HFFc6 (cell line): ENCODE measurements around the gene THSD7B. TPM values are rescaled to one million over a fixed set of nuclear protein-coding genes. Genes with fewer than 3 reads are reported as not detected.
A peak's percentile ranks its signal among the peaks of the same experiment; 100 is the strongest.

Source experiments
- DNase-seq: peaks from one replicate; pipeline ENCODE4 v3.0.0-alpha.2; 2018
- H3K27ac Mint-ChIP-seq: 2 replicates; pipeline ENCODE4 v1.8.0; 2020; ENCODE audit warnings: mild to moderate bottlenecking, mixed read lengths
- H3K27me3 Mint-ChIP-seq: 2 replicates; pipeline ENCODE4 v1.8.0; 2021; ENCODE audit warnings: mild to moderate bottlenecking, moderate library complexity, mixed read lengths; ENCODE audit not compliant: insufficient read depth
- H3K36me3 Mint-ChIP-seq: 2 replicates; pipeline ENCODE4 v1.8.0; 2021; ENCODE audit warnings: low read depth, mixed read lengths
- H3K4me1 Mint-ChIP-seq: 2 replicates; pipeline ENCODE4 v1.8.0; 2020; ENCODE audit warnings: low read depth, mixed read lengths
- H3K4me3 Mint-ChIP-seq: 2 replicates; pipeline ENCODE4 v1.8.0; 2020; ENCODE audit warnings: mild to moderate bottlenecking, moderate library complexity, mixed read lengths
- H3K9me3 Mint-ChIP-seq: 2 replicates; pipeline ENCODE4 v1.8.0; 2020; ENCODE audit warnings: mild to moderate bottlenecking, mixed read lengths
- total RNA-seq, 6 experiments: library from RNA; stranded (reverse); fragmentation: NEBNext Ultra II Directional; extraction: Animal tissue kit (Norgen Biotek cat#: 25700); gene quantifications; 2 replicates in 1 of 6; 3 replicates in 5 of 6; pipeline ENCODE4 v1.2.3, GENCODE V29; 2021
- TF ChIP-seq, protein P1 (sequence below): fragments of 200-600 bp; sonication (generic); IDR thresholded peaks from 2 replicates; pipeline ENCODE4 v1.5.0; 2021; ENCODE audit warnings: antibody characterized with exemption, mild to moderate bottlenecking

THSD7B gene
- total RNA-seq, 6 experiments from 2014 or later, result 0.10 to 0.25 (median 0.22) TPM; not detected in 2

DNA sequence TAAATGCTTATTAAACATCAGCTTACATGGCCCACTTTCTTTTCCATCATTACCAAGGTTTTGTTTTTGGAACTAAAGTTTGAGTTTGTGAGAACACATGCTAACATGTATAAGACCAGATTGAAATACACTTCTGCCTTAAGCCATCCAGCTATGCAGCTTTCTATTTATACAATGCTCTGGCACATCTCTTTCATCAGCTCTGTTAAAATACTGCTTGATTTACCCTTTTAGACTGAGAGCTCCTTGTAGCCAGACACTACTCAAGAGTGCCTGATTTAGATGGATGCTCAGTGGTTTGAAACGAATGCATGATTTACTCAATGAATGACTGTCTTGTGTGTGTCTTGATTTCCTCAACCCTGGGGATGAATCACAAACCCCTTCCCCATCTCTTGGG lies 392.5 kb downstream of the THSD7B start:
- Mint-ChIP-seq H3K27ac (no peak overlapping the region), H3K9me3 (no peaks in the 10 kb centered on the region), H3K27me3 (0 out of 2 replicates have a peak, but pooled peaks cover 2% of the 10 kb centered on the region), H3K4me1 (peaks cover 52% of the 10 kb centered on the region), H3K36me3 (no peaks in the 10 kb centered on the region), H3K4me3 (no peak overlapping the region)
- TF ChIP-seq, protein P1, sequence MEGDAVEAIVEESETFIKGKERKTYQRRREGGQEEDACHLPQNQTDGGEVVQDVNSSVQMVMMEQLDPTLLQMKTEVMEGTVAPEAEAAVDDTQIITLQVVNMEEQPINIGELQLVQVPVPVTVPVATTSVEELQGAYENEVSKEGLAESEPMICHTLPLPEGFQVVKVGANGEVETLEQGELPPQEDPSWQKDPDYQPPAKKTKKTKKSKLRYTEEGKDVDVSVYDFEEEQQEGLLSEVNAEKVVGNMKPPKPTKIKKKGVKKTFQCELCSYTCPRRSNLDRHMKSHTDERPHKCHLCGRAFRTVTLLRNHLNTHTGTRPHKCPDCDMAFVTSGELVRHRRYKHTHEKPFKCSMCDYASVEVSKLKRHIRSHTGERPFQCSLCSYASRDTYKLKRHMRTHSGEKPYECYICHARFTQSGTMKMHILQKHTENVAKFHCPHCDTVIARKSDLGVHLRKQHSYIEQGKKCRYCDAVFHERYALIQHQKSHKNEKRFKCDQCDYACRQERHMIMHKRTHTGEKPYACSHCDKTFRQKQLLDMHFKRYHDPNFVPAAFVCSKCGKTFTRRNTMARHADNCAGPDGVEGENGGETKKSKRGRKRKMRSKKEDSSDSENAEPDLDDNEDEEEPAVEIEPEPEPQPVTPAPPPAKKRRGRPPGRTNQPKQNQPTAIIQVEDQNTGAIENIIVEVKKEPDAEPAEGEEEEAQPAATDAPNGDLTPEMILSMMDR, result no peak
- no peak for DNase-seq

DNA sequence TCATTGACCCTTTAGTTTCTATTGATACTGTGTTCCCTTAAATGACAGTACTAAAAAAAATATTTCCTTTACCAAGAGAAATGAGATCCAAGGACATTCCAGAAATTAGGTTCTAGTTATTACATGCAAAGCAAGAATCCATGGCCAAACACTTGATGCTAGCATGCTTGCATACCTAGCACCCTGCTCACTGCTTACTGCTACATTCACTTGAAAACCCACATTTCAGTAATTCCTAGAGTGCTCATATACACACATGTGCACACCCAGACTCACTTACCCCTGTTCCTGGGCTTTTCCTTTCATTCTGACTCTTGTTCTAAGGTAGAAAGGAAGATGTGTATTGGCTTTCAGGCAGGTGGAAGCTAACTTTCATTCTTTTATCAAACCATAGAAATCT lies 395.9 kb downstream of the THSD7B start:
- H3K9me3 Mint-ChIP-seq, result no peaks in the 10 kb centered on the region
- H3K27me3 Mint-ChIP-seq, result 0 out of 2 replicates have a peak, but pooled peaks cover 2% of the 10 kb centered on the region
- TF ChIP-seq, protein P1, result no peak
- H3K4me1 Mint-ChIP-seq, result peaks cover 34% of the 10 kb centered on the region
- no peak overlapping the region for H3K4me3 Mint-ChIP-seq
- H3K27ac Mint-ChIP-seq, result no peak overlapping the region
- DNase-seq, result peak; percentile 24
- 0 out of 2 replicates have a peak, but pooled peaks cover 4% of the 10 kb centered on the region for H3K36me3 Mint-ChIP-seq

DNA sequence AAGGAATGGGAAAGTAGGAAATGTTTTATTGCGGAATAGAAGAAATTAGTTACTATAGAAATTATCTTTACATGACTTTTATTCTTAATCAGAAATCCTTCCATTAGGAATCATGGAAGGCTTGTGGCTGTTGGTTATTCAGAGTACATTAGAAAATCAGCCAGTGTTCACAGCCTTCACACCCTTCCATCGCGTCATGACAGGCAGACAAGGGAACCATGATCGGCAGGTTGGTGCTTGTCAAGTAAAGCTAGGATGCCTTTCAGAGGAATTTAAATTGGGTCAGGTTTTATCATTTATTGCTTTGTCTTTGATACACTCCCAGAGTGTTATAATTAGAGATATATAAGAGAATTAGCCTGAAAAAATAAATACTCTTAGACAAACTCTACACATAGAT lies 400.6 kb downstream of the THSD7B start:
- peaks cover 26% of the 10 kb centered on the region for H3K4me1 Mint-ChIP-seq
- DNase-seq, result no peak
- peaks cover 2% of the 10 kb centered on the region; the same call in 1 of the 2 replicates for H3K27me3 Mint-ChIP-seq
- TF ChIP-seq, protein P1, result no peak
- H3K36me3 Mint-ChIP-seq, result 0 out of 2 replicates have a peak, but pooled peaks cover 4% of the 10 kb centered on the region
- no peak overlapping the region for H3K4me3 Mint-ChIP-seq
- no peaks in the 10 kb centered on the region for H3K9me3 Mint-ChIP-seq
- no peak overlapping the region for H3K27ac Mint-ChIP-seq

DNA sequence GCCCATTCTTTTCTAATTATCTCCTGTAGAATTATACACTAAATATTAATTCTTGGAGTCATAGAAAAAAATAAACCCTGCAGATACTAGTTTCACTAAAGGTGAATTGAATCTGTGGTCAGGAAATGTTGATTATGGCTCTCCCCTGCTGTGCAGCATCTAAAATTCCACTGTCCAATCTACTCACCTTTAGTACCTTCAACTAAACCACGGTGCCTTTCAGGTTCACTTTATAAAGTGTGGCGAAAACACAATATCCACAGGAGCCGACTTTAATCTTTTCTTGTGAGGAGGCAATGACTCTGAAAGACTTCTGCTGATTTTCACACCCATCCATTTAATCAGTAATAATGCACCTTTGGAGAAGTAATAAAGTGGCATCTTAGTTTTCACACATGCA lies 402.3 kb downstream of the THSD7B start:
- Mint-ChIP-seq H3K9me3 (no peaks in the 10 kb centered on the region), H3K27me3 (no peaks in the 10 kb centered on the region; the same call in 1 of the 2 replicates), H3K4me1 (peaks cover 31% of the 10 kb centered on the region), H3K36me3 (0 out of 2 replicates have a peak, but pooled peaks cover 4% of the 10 kb centered on the region), H3K27ac (no peak overlapping the region), H3K4me3 (no peak overlapping the region; the same call in 1 of the 2 replicates)
- TF ChIP-seq, protein P1, result no peak
- no peak for DNase-seq

DNA sequence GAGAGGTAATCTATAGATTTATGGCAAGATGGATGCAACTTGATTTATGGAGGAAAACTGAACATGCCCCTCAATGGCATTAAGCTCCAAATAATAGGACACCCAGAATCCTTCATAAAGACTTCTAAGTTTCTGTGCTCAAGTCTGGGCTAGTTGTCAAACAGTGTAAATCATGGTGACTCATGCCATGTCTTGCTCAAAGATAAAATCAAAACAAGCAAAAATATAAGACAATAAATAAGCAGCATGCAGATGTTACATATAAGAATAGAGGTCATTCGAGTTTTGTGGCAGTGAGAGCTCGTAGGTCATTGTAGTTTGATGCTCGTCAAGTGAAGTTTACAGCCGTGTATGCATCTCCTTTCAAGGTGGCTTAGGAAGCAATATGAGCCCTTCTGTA lies 403.2 kb downstream of the THSD7B start:
- Mint-ChIP-seq H3K27me3 (no peaks in the 10 kb centered on the region; the same call in 1 of the 2 replicates), H3K9me3 (no peaks in the 10 kb centered on the region), H3K36me3 (0 out of 2 replicates have a peak, but pooled peaks cover 4% of the 10 kb centered on the region), H3K4me3 (no peak overlapping the region), H3K27ac (no peak overlapping the region), H3K4me1 (peaks cover 40% of the 10 kb centered on the region)
- peak; percentile 66 for DNase-seq
- TF ChIP-seq, protein P1, result no peak
